GM19438 (cell line): ENCODE measurements around the gene METTL9.
"Not testable (repeated sequence)": the region's sequence is repeated elsewhere in the genome, so short reads cannot be mapped to it uniquely, and the experiment has no call there.

ENCODE experiments used
- ATAC-seq: cut with Tn5 transposase; IDR thresholded peaks from one replicate; pipeline ENCODE4 v1.9.1; 2021; ENCODE audit warnings: low read depth; ENCODE audit not compliant: unreplicated experiment

Gene METTL9

GRCh38 chr16:21608639-21609328, 9.4 kb downstream of the METTL9 start:
- no peak for ATAC-seq

GRCh38 chr16:21610006-21610544, 10.7 kb downstream of the METTL9 start:
- no peak for ATAC-seq

DNA sequence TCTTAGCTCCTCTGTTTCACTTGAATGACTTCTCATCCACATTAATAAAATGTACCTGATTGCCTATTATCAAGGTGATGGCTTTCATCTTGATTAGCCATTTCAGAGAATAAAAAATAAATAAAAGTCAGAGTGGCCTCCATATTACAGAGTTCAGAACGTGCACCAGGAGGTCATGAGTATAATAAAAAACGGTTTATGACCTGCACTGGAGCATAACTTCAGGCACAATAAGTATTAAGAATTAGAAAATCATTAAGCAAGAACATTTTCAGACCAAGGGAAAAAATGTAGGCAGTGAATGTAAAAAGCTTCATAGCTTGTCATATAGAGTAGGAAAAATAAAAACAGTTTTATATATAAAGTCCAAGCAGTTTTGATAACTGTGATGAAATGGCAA, 11.4 kb downstream of the METTL9 start:
- no peak for ATAC-seq

GRCh38 chr16:21611198-21611555, 11.8 kb downstream of the METTL9 start:
- ATAC-seq = no peak

DNA sequence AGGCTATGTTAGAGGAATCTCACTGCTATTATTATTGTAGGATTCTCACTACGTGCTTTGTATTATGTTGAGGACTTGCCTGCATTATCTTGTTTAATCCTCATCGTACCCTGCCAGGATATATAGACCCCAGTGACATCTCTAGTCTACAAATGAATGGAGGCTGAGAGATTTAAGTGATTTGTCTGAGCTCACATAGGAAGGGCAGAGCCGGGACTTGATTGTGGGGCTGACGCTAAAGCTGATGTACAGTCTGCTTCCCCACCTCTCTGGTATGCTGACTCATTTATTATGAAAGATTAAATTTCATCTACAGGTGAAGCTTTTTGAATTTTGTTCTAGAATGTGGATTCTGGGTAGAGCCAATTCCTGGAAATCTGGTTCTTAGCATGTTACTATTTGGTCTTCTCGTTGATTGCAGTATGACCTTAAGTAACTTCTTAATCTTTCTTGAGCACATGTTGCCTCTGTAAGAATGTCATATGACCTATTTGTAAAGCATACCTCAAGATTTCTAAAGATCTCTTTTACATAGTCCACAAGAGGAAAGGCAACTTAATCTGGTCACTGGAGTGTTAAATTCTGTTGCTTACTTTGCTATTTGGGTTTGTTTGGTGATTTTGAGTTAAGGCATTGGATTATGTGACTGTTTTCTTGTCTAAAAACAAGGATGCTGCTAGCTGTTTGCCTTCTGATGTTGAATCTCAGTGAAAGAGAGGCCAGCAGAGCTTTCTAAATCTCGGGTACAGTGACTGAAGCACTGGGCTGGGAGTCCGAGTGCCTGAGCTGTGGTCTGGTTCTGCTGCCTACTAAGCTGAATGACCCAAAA, 12.4 kb downstream of the METTL9 start:
- no peak for ATAC-seq

- ATAC-seq = no peak
These were observed 14.0 kb downstream of the METTL9 start for GRCh38 chr16:21613361-21613760.

DNA sequence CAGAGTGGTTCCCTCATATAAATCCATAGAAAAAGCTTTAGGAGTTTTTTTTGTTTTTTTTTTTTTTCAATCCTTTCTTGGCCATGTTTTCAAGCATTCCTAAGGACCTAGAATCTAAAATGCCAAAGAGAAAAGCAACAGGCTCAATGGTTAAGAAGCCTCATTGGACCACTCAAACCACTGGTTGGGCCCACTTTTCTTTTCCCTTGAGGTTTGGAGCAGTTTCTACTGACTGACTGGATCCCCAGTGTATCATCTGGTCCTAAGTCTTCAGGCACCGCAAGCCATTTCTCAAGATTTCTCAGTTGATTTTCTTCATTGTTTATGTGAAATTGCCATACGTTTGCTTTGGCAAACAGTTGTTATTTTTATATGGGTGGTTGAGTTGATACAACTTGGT, 14.4 kb downstream of the METTL9 start:
- ATAC-seq = no peak

GRCh38 chr16:21614896-21615295, 15.5 kb downstream of the METTL9 start:
- no peak for ATAC-seq

- ATAC-seq = no peak
These were observed 18.2 kb downstream of the METTL9 start for GRCh38 chr16:21617607-21618006.

DNA sequence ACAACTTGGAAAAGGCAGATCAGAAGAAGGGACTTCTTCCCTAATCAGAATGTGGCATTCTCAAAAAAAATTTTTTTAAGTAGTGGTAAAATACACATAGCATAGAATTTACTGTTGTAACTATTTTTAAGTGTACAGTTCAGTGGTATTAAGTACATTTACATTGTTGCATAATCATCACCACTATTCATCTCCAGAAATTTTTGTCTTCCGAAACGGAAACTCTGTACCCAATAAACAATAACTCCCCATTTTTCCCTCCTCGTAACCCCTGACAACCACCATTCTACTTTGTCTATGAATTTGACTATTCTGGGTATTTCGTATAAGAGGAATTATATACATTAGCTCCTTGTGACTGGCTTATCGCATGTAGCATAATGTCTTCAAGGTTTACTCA, 18.9 kb downstream of the METTL9 start:
- ATAC-seq = no peak

DNA sequence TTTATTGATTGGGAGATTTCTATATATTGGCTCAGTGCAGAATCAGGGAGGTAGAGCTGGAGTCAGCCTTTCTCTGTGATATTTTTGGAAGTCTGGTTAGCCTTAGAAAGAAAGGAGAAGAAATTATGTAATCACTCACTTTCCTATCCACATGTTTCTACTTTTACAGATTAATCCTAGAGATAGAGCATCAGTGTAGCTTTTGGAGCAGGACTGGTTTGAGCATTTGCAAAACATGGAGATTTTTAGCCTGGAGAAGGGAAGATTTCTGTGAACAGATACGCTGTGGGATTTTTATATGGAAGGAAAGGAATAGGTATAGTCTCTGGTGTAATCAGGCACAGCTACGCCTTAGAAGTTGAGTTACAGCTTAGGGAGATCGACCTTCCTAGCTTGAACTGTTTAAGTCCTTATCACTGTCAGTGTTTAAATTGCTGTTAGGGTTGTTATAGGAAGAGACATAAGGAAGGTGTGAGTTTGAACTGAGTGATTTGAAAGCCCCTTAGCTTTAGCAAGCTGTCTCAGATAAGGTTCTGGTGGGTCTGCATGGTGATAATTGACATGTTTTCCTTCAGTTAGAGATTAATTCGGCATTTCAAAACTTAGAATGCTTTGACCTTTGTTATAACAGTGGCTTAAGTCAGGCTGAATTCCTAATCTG, 20.5 kb downstream of the METTL9 start:
- no peak for ATAC-seq

- no peak for ATAC-seq
These were observed 21.2 kb downstream of the METTL9 start for GRCh38 chr16:21620592-21620991.

DNA sequence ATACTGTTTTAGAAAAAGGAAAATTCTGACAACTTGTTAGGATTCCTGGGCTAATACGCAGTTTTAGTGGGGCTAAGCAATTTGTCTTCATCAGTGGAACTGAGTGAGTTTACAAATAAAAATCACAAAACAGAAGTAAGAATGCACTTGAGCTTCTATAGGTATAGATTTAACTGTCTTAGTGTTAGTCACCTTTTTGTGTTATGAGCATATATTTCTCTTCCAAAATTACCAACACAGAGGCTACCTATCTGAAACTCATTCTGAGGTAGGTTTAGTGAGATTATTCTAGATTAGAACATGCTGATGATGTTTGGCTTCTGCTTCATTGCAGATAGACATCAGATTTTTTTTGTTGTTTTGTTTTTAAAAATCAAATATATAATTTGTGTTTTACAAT, 23.2 kb downstream of the METTL9 start:
- no peak for ATAC-seq

DNA sequence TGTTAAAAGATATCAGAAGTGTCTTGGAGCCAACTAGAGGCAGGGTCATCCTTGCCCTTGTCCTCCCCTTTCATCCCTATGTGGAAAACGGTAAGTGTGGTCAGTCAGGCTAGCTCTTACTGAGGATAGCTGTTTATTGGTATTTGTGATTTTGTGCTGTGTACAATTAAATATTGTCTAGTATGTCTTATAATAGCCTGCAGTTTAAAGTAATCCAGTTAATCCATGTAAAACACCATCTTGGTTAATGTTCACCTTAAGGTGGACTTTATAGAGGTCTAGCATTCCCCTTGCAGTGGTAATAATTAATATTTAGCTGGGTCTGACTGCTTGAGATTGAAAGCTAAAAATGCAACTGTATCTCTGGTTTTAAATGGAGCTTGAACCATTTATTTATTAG, 25.6 kb downstream of the METTL9 start:
- ATAC-seq = no peak

DNA sequence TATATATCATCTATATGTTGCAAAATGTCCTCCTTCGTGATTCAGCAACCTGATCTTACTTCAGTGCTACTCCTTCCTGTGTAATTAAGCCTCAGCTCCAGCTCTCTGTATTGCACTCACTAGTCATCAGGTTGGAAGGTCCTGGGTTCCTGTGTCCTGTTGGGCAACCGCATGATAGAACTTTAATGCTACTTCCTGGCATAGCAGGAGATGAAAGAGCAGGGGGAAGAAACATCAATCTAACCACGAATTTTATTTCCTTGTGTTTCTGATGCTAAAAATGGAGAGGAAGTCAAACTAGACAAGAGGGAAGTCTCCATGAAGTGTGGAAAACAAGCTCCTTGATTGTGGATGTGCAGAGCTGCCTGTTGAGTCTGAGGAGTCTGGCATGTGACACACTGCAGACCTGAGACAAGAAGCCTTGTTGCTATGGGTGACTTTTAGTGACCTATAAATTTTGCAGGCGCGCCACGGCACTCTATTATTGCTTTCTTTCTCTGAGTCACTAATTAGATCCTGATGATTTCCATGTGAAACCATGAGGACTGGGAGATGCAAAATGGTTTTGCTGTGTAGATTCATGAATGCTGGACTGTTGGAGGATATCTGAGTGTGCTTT, 27.4 kb downstream of the METTL9 start:
- ATAC-seq = no peak

GRCh38 chr16:21628121-21628726, 28.8 kb downstream of the METTL9 start:
- no peak for ATAC-seq

- ATAC-seq = no peak
These were observed 29.4 kb downstream of the METTL9 start for GRCh38 chr16:21628772-21629171.

DNA sequence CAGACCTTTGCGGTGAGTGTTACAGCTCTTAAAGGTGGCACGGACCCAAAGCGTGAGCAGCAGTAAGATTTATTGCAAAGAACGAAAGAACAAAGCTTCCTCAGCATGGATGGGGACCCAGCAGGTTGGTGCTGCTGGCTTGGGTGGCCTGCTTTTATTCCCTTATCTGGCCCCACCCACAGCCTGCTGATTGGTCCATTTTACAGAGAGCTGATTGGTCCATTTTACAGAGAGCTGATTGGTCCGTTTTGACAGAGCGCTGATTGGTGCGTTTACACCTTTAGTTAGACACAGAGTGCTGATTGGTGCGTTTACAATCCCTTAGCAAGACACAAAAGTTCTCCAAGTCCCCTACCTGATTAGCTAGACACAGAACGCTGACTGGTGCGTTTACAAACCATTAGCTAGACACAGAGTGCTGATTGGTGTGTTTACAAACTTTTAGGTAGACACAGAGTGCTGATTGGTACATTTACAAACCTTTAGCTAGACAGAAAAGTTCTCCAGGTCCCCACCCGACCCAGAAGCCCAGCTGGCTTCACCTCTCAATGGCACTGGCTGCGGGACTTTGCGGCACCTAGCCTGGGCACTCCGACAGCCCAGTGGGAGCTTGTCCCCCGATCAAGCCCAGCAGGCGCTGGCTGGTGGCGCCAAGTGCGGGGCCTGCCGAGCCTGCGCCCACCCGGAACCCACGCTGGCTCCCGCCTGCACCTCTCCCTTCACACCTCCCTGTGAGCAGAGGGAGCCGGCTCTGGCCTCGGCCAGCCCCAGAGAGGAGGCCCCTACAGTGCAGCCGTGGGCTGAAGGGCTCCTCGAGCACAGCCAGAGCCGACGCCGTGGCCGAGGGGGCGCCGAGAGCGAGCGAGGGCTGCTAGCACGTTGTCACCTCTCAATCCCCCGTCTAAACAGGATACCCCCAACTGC, 30.5 kb downstream of the METTL9 start:
- ATAC-seq = not testable (repeated sequence)

DNA sequence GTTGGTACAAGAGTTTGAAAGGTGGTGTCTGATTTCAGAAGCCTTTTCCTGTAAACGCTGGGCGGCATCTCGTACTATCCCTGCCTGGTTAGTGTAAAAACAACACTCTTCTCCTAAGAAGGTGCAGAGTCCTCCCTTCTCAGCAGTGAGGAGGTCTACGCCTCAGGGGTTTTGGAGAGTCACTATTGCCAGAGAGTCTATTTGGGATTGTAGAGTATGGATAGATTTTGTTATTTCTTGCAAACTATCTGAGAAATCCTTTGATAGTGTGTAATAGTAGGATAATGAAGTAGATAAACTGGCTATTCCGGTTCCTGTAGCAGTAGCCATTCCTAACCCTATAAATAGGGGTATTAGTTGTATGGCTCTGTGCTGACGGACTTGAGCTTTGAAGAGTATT, 31.5 kb downstream of the METTL9 start:
- not testable (repeated sequence) for ATAC-seq
